HG03520 (cell line): Measurements from ENCODE around the gene IFI6.
"Not testable (repeated sequence)": the region's sequence is repeated elsewhere in the genome, so short reads cannot be mapped to it uniquely, and the experiment has no call there.

Source experiments
- ATAC-seq: cut with Tn5 transposase; IDR thresholded peaks from one replicate; pipeline ENCODE4 v1.9.1; 2021; ENCODE audit warnings: mild to moderate bottlenecking, moderate library complexity; ENCODE audit not compliant: unreplicated experiment

Gene IFI6, protein sequence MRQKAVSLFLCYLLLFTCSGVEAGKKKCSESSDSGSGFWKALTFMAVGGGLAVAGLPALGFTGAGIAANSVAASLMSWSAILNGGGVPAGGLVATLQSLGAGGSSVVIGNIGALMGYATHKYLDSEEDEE

DNA sequence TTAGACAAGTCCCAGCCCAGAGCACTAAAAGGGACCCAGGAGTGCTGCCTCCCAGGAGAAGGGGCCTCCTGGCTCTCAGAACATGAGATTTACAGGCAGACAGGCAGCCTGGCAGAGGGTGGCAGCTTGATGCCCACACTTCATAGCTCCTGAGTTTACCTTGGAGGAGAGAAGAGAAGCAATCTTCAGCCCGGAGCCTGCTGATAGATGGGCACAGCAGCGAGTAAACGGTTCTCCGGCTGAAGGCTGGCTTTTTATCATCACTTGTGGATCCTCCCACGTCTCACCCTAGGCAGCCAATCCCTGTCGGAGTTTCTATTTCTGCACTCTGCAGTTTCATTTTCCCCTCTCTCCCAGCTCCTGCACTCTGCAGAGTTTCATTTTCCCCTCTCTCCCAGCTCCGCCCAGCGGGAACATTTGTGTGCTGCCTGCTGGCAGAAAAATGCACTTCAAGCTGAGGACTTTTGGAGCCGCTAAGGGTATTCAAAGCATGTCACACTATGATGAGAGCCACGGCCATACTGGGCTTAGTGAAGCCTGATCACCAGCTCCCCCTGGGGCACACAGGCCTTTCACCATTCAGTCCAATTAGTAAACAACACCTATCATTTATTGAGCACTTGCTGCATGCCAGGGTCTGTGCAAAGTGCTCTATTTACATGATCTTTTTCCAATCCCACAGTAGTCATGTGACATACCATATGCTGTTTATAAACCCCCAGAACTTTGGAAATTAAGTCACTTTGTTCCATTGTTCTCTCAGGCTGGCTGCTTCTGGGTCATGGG, at the start of gene IFI6:
Gene IFI6, minus strand, starts transcription at position 229 of the 786 bp plus-strand sequence. CDS start 2,878 bp downstream, outside the sequence.
- no peak for ATAC-seq

DNA sequence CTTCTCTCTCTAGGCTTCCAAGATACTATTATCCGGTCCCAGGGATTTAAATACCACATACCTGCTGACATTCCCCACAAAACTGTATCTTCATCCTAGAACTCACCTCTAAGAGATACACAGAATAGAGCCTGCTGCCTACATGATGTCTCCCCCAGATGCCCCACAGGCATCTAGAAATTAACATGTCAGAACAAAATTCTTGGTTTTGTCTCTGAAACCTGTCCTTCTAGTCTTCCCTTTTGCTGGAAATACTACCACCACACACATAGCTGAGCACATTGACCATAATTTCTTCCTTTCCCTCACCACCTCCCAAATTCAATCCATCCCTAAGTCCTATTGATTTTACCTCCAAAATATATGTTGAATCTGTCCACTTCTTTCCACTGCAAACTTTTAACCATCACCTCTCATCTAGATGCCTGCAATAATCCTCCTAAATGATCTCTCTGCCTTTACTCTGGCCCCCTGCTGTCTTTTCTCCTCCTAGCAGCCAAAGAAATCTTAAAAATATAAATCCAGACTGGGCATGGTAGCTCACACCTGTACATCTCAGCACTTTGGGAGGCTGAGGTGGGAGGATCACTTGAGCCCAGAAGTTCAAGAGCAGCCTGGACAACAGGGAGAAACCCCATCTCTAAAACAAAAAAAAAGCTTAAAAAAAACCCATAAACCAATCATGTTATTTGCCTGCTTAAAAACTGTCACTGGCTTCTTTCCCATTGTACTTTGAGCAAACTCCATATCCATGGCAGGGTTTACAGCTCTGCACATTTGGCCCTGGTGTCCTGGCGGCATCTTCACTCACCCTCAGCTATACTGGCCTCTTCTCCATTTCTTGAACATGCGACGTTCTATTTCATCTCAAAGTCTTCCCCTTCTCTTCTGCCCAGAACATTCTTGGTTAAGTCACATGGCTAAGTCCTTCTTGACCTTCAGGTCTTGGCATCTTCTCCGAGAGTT, 47.6 kb upstream of the IFI6 start:
- no peak for ATAC-seq

GRCh38 chr1:27716262-27716895, 44.4 kb upstream of the IFI6 start:
- no peak for ATAC-seq

DNA sequence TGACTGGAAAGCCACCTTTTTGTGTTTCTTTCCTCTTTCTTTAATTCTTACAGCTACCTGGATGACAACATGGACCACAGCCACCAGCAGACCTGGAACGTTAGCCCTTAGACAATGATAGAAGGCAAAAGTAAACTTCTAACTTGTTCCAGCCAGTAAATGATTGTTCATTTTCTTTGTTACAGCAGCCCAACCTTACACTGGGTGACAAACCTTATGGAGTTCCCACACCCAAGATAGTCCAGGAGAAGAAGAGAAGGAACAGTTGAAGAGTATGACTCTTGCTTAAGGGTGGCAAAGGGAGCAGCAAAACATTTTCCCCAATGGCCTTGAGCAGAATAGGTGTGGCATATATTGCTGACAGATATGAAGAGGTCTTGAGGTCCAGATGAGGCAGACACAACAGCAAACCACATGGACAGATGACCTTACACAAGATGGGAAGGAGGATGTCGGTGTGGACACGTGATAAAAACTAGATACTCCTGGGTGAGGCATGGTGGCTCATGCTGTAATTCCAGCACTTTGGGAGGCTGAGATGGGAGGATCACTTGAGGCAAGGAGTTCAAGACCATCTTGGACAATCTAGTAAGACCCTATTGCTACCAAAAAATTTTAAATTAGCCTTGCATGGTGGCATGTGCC, 42.0 kb upstream of the IFI6 start:
- no peak for ATAC-seq

GRCh38 chr1:27713139-27713725, 41.2 kb upstream of the IFI6 start:
- ATAC-seq, result no peak

- ATAC-seq, result no peak
Measured at GRCh38 chr1:27710574-27710973, 38.6 kb upstream of the IFI6 start.

- no peak for ATAC-seq
Measured at GRCh38 chr1:27705545-27705944, 33.6 kb upstream of the IFI6 start.

- no peak for ATAC-seq
Measured at GRCh38 chr1:27704958-27705357, 33.0 kb upstream of the IFI6 start.

- not testable (repeated sequence) for ATAC-seq
Measured at GRCh38 chr1:27696835-27697234, 24.8 kb upstream of the IFI6 start.

- no peak for ATAC-seq
Measured at GRCh38 chr1:27690183-27690582, 18.2 kb upstream of the IFI6 start.

- ATAC-seq, result no peak
Measured at GRCh38 chr1:27689423-27690173, 17.6 kb upstream of the IFI6 start.

DNA sequence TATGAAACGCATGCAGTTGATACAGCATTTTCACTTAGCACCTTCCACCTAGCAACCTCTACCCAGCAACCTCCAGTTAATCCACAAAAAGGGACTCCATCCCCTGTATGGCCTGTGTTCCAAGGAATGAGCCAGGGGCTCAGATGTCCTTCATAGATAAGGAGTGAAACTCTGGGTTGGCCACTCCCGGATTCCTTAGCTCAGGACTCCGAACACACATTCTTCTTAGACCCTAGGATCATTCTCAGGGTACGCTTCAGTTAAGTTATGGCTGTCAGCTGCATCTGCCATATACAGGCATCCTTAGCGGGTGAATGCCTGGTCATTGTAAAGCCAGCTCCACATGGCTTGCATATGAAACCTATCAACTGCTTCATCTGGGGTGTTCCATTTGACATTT, 15.9 kb upstream of the IFI6 start:
- ATAC-seq, result no peak

DNA sequence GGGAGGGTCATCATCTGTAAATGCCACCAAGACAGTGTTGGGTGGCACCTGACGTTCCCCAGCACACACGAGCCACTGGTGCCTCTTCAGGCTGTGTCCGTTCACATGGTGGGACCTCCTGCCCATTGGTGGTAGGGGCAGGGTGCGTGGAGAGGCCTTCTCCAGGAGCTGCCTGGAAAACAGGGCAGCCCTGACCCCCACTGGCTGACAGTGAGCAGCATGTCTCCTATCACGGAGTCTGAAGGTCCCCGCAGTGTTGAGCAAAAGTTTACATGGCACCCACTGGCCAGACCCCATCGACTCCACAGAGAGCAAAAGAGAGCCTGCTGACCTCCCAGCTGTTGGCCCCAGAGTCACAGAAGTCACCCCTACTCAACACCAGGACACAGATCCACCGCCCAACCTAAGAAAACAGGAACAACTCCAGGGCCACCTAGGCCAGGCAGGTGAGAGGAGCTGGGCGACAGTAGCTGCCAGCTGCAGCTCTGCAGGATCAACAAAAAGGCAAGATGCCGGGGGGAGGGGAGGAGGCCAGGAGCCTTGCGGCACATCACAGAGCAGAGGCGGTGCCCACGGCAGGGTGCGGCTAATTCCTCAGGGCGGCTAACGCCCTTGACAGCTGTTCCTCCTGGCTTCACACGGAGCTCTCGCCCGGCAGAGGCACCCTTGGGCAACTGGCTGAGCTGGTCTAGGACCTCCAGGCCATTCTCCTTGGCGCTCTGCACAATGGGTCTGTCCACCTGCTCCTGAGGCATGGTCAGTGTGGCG, 14.4 kb upstream of the IFI6 start:
- ATAC-seq, result no peak

DNA sequence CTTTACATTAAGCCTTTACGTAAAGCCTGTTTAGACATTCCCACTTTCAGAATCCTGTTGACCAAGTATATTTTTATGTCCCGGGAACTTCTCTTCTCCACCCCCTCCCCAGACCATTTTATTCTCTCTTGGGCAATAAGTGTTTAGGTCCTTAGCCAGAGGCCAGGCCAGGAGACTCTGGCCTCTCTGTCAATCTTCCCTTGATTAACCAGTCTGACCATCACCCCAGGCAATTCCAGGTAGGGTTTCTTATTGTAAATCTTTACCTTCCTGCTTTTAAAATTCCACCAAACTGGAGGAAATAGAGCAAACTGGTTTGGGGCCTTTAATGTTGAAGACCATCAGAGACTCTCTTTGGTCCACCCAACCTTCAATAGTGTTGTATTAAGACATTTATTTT, 12.2 kb upstream of the IFI6 start:
- no peak for ATAC-seq

DNA sequence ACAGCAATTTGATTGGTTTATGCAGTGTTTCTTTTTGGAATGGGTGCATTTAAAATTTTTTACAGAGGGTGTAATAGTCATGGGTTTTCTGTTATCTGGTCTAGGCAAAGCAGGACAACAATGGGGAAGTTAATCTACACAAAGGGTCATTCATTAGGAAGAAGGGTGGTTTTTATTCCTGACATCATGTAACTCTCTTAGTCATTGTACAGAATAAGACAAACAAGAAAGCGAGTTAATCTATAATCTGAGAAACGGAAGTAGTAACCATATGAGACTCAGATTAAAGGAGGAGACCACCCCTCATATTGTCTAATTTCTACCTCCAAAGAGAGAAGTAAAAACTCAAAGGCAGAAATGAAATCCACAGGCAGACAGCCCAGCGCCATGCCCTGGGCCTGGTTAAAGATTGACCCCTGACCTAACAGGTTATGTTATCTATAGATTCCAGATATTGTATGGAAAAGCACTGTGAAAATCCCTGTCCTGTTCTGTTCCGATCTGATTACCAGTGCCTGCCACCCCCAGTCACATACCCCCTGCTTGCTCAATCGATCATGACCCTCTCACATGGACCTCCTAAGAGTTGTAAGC, 10.5 kb upstream of the IFI6 start:
- ATAC-seq, result no peak

- not testable (repeated sequence) for ATAC-seq
Measured at GRCh38 chr1:27681580-27681979, 9.6 kb upstream of the IFI6 start.

DNA sequence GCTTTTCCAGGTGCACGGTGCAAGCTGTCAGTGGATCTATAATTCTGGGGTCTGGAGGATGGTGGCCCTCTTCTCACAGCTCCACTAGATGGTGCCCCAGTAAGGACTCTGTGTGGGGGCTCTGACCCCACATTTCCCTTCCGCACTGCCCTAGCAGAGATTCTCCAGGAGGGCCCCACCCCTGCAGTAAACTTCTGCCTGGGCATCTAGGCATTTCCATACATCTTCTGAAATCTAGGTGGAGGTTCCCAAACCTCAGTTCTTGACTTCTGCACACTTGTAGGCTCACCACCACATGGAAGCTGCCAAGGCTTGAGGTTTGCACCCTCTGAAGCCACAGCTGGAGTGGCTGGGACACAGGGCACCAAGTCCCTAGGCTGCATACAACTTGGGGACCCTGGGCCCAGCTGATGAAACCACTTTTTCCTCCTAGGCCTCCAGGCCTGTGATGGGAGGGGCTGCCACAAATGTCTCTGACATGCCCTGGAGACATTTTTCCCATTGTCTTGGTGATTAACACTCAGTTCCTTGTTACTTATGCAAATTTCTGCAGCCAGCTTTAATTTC, 8.3 kb upstream of the IFI6 start:
- ATAC-seq, result not testable (repeated sequence)

- no peak for ATAC-seq
Measured at GRCh38 chr1:27678747-27679146, 6.8 kb upstream of the IFI6 start.
